DND-41 (cell line): Measurements from ENCODE around the gene RASGRF1.

Experiments
- CTCF ChIP-seq: IDR thresholded peaks from 2 replicates; pipeline ENCODE4 v1.5.1; 2012; ENCODE audit warnings: borderline replicate concordance, low read length, moderate library complexity, mild to moderate bottlenecking; ENCODE audit not compliant: poor library complexity, severe bottlenecking; ENCODE audit errors: extremely low read depth
- EZH2 ChIP-seq: IDR thresholded peaks from 3 replicates; pipeline ENCODE4 v1.6.1; 2012; ENCODE audit warnings: borderline replicate concordance, low read depth, mild to moderate bottlenecking, moderate library complexity, low read length, inconsistent platforms; ENCODE audit not compliant: severe bottlenecking

- TF ChIP-seq EZH2 (no peak), CTCF (no peak)
Observed at GRCh38 chr15:79086814-79087213, 3.8 kb downstream of the RASGRF1 start.
